Trophoblast cell (in vitro differentiated cells and primary cell): ENCODE data around the gene GGA3.
"Not testable (repeated sequence)": the region's sequence is repeated elsewhere in the genome, so short reads cannot be mapped to it uniquely, and the experiment has no call there.

Experiments used
- DNase-seq, 2 donors: peaks; one replicate each; pipeline ENCODE4 v3.0.0-alpha.2; 2016
- H2AFZ ChIP-seq: 2 replicates; pipeline ENCODE4 v1.6.1; 2013; ENCODE audit warnings: low read length, moderate library complexity, mild to moderate bottlenecking; ENCODE audit not compliant: insufficient read depth, poor library complexity
- H2AK5ac ChIP-seq: 2 replicates; pipeline ENCODE4 v1.6.1; 2013; ENCODE audit warnings: mild to moderate bottlenecking, low read length
- H2BK120ac ChIP-seq: 2 replicates; pipeline ENCODE4 v1.6.1; 2013; ENCODE audit warnings: low read length, mild to moderate bottlenecking, moderate library complexity; ENCODE audit not compliant: insufficient read depth, poor library complexity
- H2BK12ac ChIP-seq: 2 replicates; pipeline ENCODE4 v1.6.1; 2013; ENCODE audit warnings: mild to moderate bottlenecking, low read length, moderate library complexity
- H2BK5ac ChIP-seq: 2 replicates; pipeline ENCODE4 v1.6.1; 2013; ENCODE audit warnings: low read length, low read depth, moderate library complexity, mild to moderate bottlenecking; ENCODE audit not compliant: poor library complexity
- H3K14ac ChIP-seq: 2 replicates; pipeline ENCODE4 v1.6.1; 2013; ENCODE audit warnings: mild to moderate bottlenecking, low read length
- H3K18ac ChIP-seq: 2 replicates; pipeline ENCODE4 v1.6.1; 2013; ENCODE audit warnings: mild to moderate bottlenecking, low read length
- H3K23ac ChIP-seq: 2 replicates; pipeline ENCODE4 v1.6.1; 2013; ENCODE audit warnings: low read length
- H3K27ac ChIP-seq: 2 replicates; pipeline ENCODE4 v1.5.1; 2013; ENCODE audit warnings: low read depth, mild to moderate bottlenecking, inconsistent platforms, low read length, moderate library complexity
- H3K27me3 ChIP-seq: 2 replicates; pipeline ENCODE4 v1.6.1; 2013; ENCODE audit warnings: inconsistent platforms, mild to moderate bottlenecking, low read length, moderate library complexity; ENCODE audit not compliant: insufficient read depth
- H3K36me3 ChIP-seq, 2 experiments: 1 replicate in 1 of 2; 2 replicates in 1 of 2; pipeline ENCODE4 v1.6.1; 2013; ENCODE audit warnings: low read length in 2 of 2, mild to moderate bottlenecking in 2 of 2, moderate library complexity in 1 of 2; ENCODE audit not compliant: insufficient read depth in 2 of 2, control insufficient read depth in 1 of 2
- H3K4ac ChIP-seq: 2 replicates; pipeline ENCODE4 v1.6.1; 2013; ENCODE audit warnings: low read depth, mild to moderate bottlenecking, low read length, moderate library complexity
- H3K4me1 ChIP-seq, 2 experiments: 1 replicate in 1 of 2; 2 replicates in 1 of 2; pipeline ENCODE4 v1.6.1; 2013; ENCODE audit warnings: low read length in 2 of 2, mild to moderate bottlenecking in 2 of 2, moderate library complexity in 1 of 2; ENCODE audit not compliant: insufficient read depth in 2 of 2, control insufficient read depth in 1 of 2
- H3K4me2 ChIP-seq: 2 replicates; pipeline ENCODE4 v1.6.1; 2013; ENCODE audit warnings: inconsistent platforms, mild to moderate bottlenecking, low read length, moderate library complexity
- H3K4me3 ChIP-seq: 2 replicates; pipeline ENCODE4 v1.5.1; 2013; ENCODE audit warnings: mild to moderate bottlenecking, low read depth, low read length, inconsistent platforms
- H3K79me1 ChIP-seq: one replicate; pipeline ENCODE4 v1.6.1; 2013; ENCODE audit warnings: low read length
- H3K79me2 ChIP-seq: 2 replicates; pipeline ENCODE4 v1.6.1; 2013; ENCODE audit warnings: low read length, mild to moderate bottlenecking; ENCODE audit not compliant: control insufficient read depth, insufficient read depth, poor library complexity
- H3K9ac ChIP-seq: 2 replicates; pipeline ENCODE4 v1.6.1; 2013; ENCODE audit warnings: mild to moderate bottlenecking, low read length
- H3K9me3 ChIP-seq: 2 replicates; pipeline ENCODE4 v1.6.1; 2013; ENCODE audit warnings: low read depth, mild to moderate bottlenecking, control low read depth, inconsistent platforms, low read length; ENCODE audit not compliant: insufficient read depth
- H4K12ac ChIP-seq: 2 replicates; pipeline ENCODE4 v1.6.1; 2013; ENCODE audit warnings: low read depth, mild to moderate bottlenecking, low read length, moderate library complexity
- H4K8ac ChIP-seq: 2 replicates; pipeline ENCODE4 v1.6.1; 2013; ENCODE audit warnings: low read depth, mild to moderate bottlenecking, low read length, moderate library complexity
- H4K91ac ChIP-seq: one replicate; pipeline ENCODE4 v1.6.1; 2013; ENCODE audit warnings: low read depth, mild to moderate bottlenecking, low read length, moderate library complexity
- WGBS: extraction: QIAGEN DNeasy Blood & Tissue Kit; methylation state at CpG from one replicate; pipeline ENCODE4 v1.1.7; 2013; ENCODE audit warnings: missing lambda C conversion rate; ENCODE audit not compliant: insufficient read length, insufficient coverage; ENCODE audit errors: extremely low coverage; 5-methylcytosine and 5-hydroxymethylcytosine counted together

Gene GGA3

DNA sequence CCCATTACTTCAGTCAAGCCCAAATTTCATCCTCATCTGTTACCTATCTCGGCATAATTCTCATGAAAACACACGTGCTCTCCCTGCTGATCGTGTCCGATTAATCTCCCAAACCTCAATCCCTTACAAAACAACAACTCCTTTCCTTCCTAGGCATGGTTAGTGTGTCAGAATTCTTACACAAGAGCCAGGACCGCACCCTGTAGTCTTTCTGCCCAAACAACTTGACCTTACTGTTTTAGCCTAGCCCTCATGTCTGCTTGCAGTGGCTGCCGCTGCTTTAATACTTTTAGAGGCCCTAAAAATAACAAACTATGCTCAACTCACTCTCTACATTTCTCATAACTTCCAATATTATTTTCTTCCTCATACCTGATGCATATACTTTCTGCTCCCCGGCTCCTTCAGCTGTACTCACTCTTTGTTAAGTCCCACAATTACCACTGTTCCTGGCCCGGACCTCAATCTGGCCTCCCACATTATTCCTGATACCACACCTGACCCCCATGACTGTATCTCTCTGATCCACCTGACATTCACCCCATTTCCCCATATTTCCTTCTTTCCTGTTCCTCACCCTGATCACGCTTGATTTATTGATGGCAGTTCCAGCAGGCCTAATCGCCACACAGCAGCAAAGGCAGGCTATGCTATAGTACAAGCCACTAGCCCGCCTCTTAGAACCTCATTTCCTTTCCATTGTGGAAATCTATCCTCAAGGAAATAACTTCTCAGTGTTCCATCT lies 5.3 kb downstream of the GGA3 start:
- not testable (repeated sequence) for H2AFZ ChIP-seq, H2AK5ac ChIP-seq, H2BK5ac ChIP-seq, H3K27ac ChIP-seq, H3K4ac ChIP-seq, H3K4me2 ChIP-seq, H4K8ac ChIP-seq, H3K14ac ChIP-seq, H3K9ac ChIP-seq, H2BK120ac ChIP-seq, H4K91ac ChIP-seq, H2BK12ac ChIP-seq, H4K12ac ChIP-seq, H3K23ac ChIP-seq, H3K4me1 ChIP-seq, H3K4me3 ChIP-seq, H3K27me3 ChIP-seq, H3K79me1 ChIP-seq, DNase-seq, H3K36me3 ChIP-seq, H3K79me2 ChIP-seq, H3K9me3 ChIP-seq, H3K18ac ChIP-seq
- WGBS: no CpG with 5 or more reads among the region's 11 CpGs

DNA sequence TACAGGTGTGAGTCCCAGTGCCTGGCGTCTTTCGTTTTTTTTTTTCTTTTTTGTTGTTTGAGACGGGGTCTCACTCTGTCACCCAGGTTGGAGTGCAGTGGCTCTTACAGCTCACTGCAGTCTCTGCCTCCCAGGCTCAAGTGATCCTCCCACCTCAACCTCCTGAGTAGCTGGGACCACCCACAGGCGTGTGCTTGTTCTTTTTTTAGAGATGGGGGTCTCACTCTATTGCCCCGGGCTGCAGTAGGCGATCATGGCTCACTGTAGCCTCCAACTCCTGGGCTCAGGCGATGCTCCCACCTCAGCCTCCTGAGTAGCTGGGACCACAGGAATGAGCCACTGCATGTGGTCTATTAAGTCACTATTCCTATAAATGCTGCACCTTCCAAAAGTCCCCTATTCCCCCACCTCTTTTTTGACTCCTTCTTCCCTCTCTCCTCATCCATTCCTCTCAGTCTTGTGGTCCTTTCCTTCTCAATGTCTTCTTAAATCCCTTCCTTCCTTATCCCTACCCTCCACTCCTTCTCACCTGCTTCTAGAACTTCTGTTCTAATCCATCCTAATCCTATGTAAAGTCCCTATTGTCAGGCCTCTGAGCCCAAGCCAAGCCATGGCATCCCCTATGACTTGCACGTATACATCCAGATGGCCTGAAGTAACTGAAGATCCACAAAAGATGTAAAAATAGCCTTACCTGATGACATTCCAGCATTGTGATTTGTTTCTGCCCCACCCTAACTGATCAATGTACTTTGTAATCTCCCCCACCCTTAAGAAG lies 9.2 kb downstream of the GGA3 start:
- peaks cover 2% of the 10 kb centered on the region for H3K79me2 ChIP-seq
- no peak overlapping the region for H4K12ac ChIP-seq

DNA sequence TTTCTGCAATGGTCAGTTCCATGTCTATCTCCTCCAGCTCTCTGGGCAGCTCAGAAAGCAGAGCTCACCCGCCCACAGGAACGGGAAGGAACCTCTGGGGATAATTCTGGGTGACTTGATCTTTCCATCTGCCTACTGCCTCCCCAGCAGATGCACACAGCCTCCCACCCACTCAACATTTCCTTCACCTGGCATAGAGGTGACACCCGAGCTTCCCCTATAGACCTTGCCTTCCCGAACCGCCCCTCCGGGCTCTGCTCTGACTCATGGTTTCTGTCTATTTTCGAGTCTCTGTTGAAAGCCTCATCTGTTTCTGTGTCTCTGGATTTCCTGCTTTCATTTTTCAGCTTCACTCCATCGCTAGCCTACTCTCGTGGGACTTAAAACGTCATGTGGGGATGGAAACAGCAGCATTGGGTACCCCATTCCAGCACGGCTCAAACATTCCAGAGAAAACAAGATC lies 11.4 kb downstream of the GGA3 start:
- Histone ChIP-seq H2AK5ac (no peak overlapping the region), H3K27ac (peak overlapping the region; percentile 4), H3K27me3 (no peaks in the 10 kb centered on the region), H2BK5ac (no peak overlapping the region), H3K79me2 (peaks cover 2% of the 10 kb centered on the region), H3K4me3 (no peak overlapping the region), H3K79me1 (no peaks in the 10 kb centered on the region), H3K18ac (no peak overlapping the region), H3K4me2 (no peak overlapping the region), H3K9ac (no peak overlapping the region), H4K8ac (no peak overlapping the region), H2AFZ (no peak overlapping the region), H4K12ac (no peak overlapping the region), H4K91ac (no peak overlapping the region), H2BK12ac (no peak overlapping the region), H3K23ac (no peak overlapping the region), H3K4ac (no peak overlapping the region), H3K36me3 (peaks cover 14 to 16% of the 10 kb centered on the region in 2 experiments), H3K14ac (no peak overlapping the region), H3K4me1 (peaks cover 12 to 16% of the 10 kb centered on the region in 2 experiments), H3K9me3 (no peaks in the 10 kb centered on the region), H2BK120ac (no peak overlapping the region)
- WGBS: no CpG with 5 or more reads among the region's 11 CpGs
- peak; percentile 60 to 73 for DNase-seq

More for the DNA sequence above, 9.2 kb downstream of the GGA3 start:
- no peak for DNase-seq
- no peak overlapping the region for H3K4ac ChIP-seq
- no peak overlapping the region for H4K8ac ChIP-seq
- H3K79me1 ChIP-seq: no peaks in the 10 kb centered on the region
- H4K91ac ChIP-seq: no peak overlapping the region
- no peaks in the 10 kb centered on the region for H3K36me3 ChIP-seq
- H2BK120ac ChIP-seq: no peak overlapping the region
- no peaks in the 10 kb centered on the region for H3K9me3 ChIP-seq
- H3K4me3 ChIP-seq: no peak overlapping the region
- no peaks in the 10 kb centered on the region for H3K27me3 ChIP-seq
- H3K23ac ChIP-seq: no peak overlapping the region
- no peak overlapping the region for H3K9ac ChIP-seq
- peaks cover 6 to 12% of the 10 kb centered on the region in 2 experiments for H3K4me1 ChIP-seq
- H2BK12ac ChIP-seq: no peak overlapping the region
- no peak overlapping the region for H3K4me2 ChIP-seq
- no peak overlapping the region for H2AK5ac ChIP-seq
- no peak overlapping the region for H2BK5ac ChIP-seq
- no peak overlapping the region for H3K14ac ChIP-seq
- H2AFZ ChIP-seq: no peak overlapping the region
- no peak overlapping the region for H3K27ac ChIP-seq
- H3K18ac ChIP-seq: no peak overlapping the region
- WGBS: no CpG with 5 or more reads among the region's 8 CpGs

DNA sequence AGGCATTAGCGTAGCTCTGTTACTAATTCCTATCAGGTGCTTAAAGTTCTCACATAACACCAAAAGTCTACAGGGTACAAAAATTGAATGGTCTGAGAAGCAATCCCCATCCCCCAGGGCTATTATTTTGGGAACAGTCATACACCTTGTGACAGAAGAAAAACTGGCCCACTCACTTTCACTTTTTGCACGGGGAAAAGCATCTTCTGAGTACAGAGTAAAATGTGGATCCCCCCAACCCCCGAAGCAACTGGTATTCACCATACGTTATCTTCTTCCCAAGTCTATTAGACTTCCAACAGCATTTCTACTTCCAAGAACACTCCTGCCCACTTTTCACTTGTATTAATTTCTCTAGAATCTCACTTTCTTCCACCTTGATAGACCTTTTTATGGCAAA lies 11.8 kb downstream of the GGA3 start:
- H3K23ac ChIP-seq: no peak overlapping the region
- H3K79me2 ChIP-seq: peaks cover 2% of the 10 kb centered on the region
- peaks cover 15 to 21% of the 10 kb centered on the region in 2 experiments for H3K36me3 ChIP-seq
- H3K4me2 ChIP-seq: no peak overlapping the region
- peaks cover 12 to 16% of the 10 kb centered on the region in 2 experiments for H3K4me1 ChIP-seq
- H3K79me1 ChIP-seq: no peaks in the 10 kb centered on the region
- no peak overlapping the region for H2AK5ac ChIP-seq
- DNase-seq: no peak
- no peak overlapping the region for H4K8ac ChIP-seq
- no peak overlapping the region for H2BK12ac ChIP-seq
- H3K14ac ChIP-seq: no peak overlapping the region
- H2BK5ac ChIP-seq: no peak overlapping the region
- no peak overlapping the region for H3K4ac ChIP-seq
- no peak overlapping the region for H3K27ac ChIP-seq
- no peak overlapping the region for H4K12ac ChIP-seq
- H3K27me3 ChIP-seq: no peaks in the 10 kb centered on the region
- H3K18ac ChIP-seq: no peak overlapping the region
- no peak overlapping the region for H3K4me3 ChIP-seq
- WGBS: no CpG with 5 or more reads among the region's 4 CpGs
- H2AFZ ChIP-seq: no peak overlapping the region
- H4K91ac ChIP-seq: no peak overlapping the region
- H3K9ac ChIP-seq: no peak overlapping the region
- no peak overlapping the region for H2BK120ac ChIP-seq
- no peaks in the 10 kb centered on the region for H3K9me3 ChIP-seq
